Skeletal muscle tissue (tissue), 4 donors: Measurements from ENCODE around the gene PPL. TPM values are rescaled to one million over a fixed set of nuclear protein-coding genes. Genes with fewer than 3 reads are reported as not detected.

ENCODE experiments used
- H3K27ac ChIP-seq: one replicate; pipeline ENCODE4 v1.7.0; 2013; ENCODE audit warnings: mild to moderate bottlenecking, low read depth, low read length, inconsistent platforms
- H3K27me3 ChIP-seq, 3 donors: one replicate each; pipeline ENCODE4 v1.7.0; 2013; ENCODE audit warnings: low read length in 3 of 3; ENCODE audit not compliant: control insufficient read depth in 3 of 3, insufficient read depth in 3 of 3
- H3K36me3 ChIP-seq, 3 donors: one replicate each; pipeline ENCODE4 v1.7.0; 2013; ENCODE audit warnings: low read length in 3 of 3; ENCODE audit not compliant: control insufficient read depth in 3 of 3, insufficient read depth in 3 of 3
- H3K4me1 ChIP-seq, 3 donors: one replicate each; pipeline ENCODE4 v1.7.0; 2013; ENCODE audit warnings: low read length in 3 of 3, mild to moderate bottlenecking in 3 of 3; ENCODE audit not compliant: control insufficient read depth in 3 of 3, insufficient read depth in 3 of 3
- H3K4me3 ChIP-seq, 3 donors: one replicate each; pipeline ENCODE4 v1.7.0; 2013; ENCODE audit warnings: low read length in 3 of 3
- H3K9ac ChIP-seq, 3 donors: one replicate each; pipeline ENCODE4 v1.7.0; 2013; ENCODE audit warnings: low read length in 3 of 3, mild to moderate bottlenecking in 3 of 3, moderate library complexity in 2 of 3, low read depth in 1 of 3
- H3K9me3 ChIP-seq, 3 donors: one replicate each; pipeline ENCODE4 v1.7.0; 2013; ENCODE audit warnings: low read length in 3 of 3; ENCODE audit not compliant: control insufficient read depth in 3 of 3
- total RNA-seq: library from RNA; depleted of rRNA; stranded (reverse); fragments of >200 nt; gene quantifications from one replicate; pipeline ENCODE4 v1.2.3, GENCODE V29; 2014
- donor health status: Osteomylitis.

PPL gene
- total RNA-seq, 1 donor from 2014 or later: 1.6 TPM

- Histone ChIP-seq H3K4me3 (no peak overlapping the region), H3K9ac (no peak overlapping the region)
Observed at GRCh38 chr16:4913130-4913773, 23.7 kb downstream of the PPL start.

DNA sequence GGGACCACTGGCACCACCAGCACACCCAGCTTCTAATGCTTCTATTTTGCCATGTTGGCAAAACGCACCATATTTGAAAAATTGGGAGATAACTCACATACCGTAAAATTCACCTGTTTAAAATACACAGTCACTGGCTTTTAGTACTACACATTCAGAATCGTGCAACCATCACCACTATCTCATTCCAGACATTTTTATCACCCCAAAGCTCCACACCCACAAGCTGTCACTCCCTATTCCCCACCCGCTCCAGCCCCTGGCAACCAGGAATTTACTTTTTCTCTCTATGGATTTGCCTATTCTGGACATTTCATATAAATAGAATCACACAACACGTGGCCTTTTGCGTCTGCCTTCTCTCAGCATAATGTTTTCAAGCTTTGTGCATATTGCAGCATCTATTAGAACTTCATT is 25.0 kb downstream of the PPL start:
- H3K4me3 ChIP-seq: no peak overlapping the region
- no peak overlapping the region for H3K9ac ChIP-seq
- no peak overlapping the region for H3K27ac ChIP-seq
- no peaks in the 10 kb centered on the region for H3K27me3 ChIP-seq
- no peaks in the 10 kb centered on the region for H3K36me3 ChIP-seq
- H3K4me1 ChIP-seq: no peaks in the 10 kb centered on the region
- no peaks in the 10 kb centered on the region for H3K9me3 ChIP-seq

More at GRCh38 chr16:4913130-4913773, 23.7 kb downstream of the PPL start:
- no peaks in the 10 kb centered on the region for H3K4me1 ChIP-seq
- no peaks in the 10 kb centered on the region for H3K27me3 ChIP-seq
- H3K9me3 ChIP-seq: no peaks in the 10 kb centered on the region
- no peaks in the 10 kb centered on the region for H3K36me3 ChIP-seq
- H3K27ac ChIP-seq: no peak overlapping the region

DNA sequence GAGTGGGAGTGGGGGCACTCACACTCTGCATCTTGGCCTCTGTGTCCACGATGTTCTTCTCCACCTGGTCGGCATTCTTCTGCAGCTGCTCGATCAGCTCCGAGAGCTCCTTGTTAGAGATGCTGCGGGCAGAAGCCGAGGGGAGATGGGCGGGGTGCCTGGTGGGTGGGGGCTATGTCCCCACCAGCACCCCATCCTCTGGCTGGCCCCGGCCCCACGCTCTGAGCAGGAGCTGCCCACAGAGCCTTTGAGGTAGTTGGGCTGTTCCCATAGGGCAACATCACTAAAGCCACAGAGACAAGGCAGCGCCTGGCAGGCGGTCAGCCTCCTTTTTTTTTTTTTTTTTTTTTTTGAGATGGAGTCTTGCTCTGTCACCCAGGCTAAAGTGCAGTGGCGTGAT is 26.1 kb downstream of the PPL start:
- H3K9ac ChIP-seq: no peak overlapping the region
- no peak overlapping the region for H3K27ac ChIP-seq
- no peaks in the 10 kb centered on the region for H3K27me3 ChIP-seq
- H3K4me3 ChIP-seq: no peak overlapping the region
- no peaks in the 10 kb centered on the region for H3K36me3 ChIP-seq
- H3K9me3 ChIP-seq: no peaks in the 10 kb centered on the region
- H3K4me1 ChIP-seq: no peaks in the 10 kb centered on the region

GRCh38 chr16:4909825-4910224 is 27.1 kb downstream of the PPL start:
- Histone ChIP-seq H3K4me3 (no peak overlapping the region), H3K4me1 (no peaks in the 10 kb centered on the region), H3K27me3 (no peaks in the 10 kb centered on the region), H3K9me3 (no peaks in the 10 kb centered on the region), H3K27ac (no peak overlapping the region), H3K9ac (no peak overlapping the region), H3K36me3 (no peaks in the 10 kb centered on the region)

- Histone ChIP-seq H3K4me3 (no peak overlapping the region), H3K36me3 (no peaks in the 10 kb centered on the region), H3K27me3 (peaks cover 0 to 5% (median 0%) of the 10 kb centered on the region in 3 donors), H3K9me3 (no peaks in the 10 kb centered on the region), H3K27ac (no peak overlapping the region), H3K9ac (no peak overlapping the region), H3K4me1 (no peaks in the 10 kb centered on the region)
Observed at GRCh38 chr16:4908854-4909401, 28.0 kb downstream of the PPL start.

DNA sequence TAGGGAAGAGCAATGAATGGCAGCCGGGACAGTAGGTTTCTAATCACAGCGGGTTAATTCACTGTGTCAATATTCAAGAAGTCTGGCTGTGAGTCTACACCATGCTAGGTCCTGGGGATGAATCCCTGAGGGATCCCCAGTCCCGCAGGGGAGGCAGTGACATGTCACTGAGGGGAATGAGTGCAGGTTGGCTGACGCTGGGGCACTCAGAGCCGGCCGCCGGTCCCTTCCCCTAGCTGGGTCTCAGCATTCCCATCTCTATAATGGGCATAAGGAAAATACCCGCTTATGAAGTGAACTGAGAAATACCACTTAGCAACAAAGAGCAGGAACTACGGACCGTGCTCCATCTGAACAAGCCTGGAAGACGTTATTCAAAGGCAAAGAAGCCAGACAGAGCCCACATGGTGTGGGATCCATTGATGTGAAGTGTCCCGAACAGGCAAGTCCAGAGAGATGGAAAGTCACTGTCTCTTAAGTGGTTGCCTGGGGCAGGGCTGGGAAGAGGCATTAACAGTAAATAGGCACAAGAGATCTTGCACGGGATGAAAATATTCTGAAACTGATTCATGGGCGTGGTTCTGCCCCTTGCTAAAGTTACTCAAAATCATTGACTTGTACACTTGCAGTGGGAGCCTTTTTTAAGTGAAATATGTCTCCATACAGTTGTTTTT is 31.9 kb downstream of the PPL start:
- Histone ChIP-seq H3K9me3 (no peaks in the 10 kb centered on the region), H3K27me3 (peaks cover 0 to 5% (median 0%) of the 10 kb centered on the region in 3 donors), H3K27ac (no peak overlapping the region), H3K36me3 (no peaks in the 10 kb centered on the region), H3K4me3 (no peak overlapping the region), H3K4me1 (no peaks in the 10 kb centered on the region), H3K9ac (no peak overlapping the region)

DNA sequence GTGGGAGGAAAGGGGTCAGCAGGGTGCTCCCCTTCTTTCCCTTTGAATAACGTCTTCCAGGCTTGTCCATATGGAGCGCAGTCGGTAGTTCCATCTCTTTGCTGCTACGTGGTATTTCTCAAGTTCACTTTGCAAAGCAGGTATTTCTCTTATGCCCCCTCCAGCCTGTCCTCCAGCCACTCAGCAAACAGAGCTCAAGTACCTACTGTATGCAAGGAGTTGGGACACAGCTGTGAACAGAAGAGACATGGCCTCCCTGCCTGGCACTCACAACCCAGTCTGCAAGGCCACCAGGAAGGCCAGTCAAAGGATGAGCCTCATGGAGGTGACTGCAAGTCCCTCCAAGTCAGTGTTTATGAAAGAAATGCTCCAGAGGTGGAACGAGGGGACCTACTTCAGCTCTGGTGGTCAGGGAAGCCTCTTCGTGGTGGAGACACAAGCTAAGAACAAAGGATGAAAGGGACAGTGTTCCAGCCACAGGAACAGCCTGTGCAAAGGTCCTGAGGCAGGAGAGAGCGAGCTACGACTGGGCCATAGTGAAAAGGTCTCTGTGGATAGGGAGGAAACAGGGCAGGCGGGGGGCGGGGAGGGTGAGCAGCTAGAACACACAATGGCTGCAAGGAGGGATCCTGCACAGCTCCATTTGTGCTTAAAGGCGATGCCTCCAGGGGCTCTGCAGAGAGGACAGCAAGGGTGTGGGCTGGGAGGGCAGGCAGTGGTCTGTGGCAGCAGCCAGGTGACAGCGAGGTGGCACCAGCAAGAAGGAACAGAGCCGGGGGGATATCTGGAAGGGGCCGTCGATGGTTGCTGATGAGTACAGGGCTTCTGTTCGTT is 32.6 kb downstream of the PPL start:
- Histone ChIP-seq H3K4me1 (no peaks in the 10 kb centered on the region), H3K9ac (no peak overlapping the region), H3K9me3 (no peaks in the 10 kb centered on the region), H3K36me3 (peaks cover 0 to 4% (median 3%) of the 10 kb centered on the region in 3 donors), H3K27ac (no peak overlapping the region), H3K27me3 (peaks cover 0 to 5% (median 0%) of the 10 kb centered on the region in 3 donors), H3K4me3 (no peak overlapping the region)

GRCh38 chr16:4902038-4902437 is 34.9 kb downstream of the PPL start:
- peaks cover 0 to 5% (median 0%) of the 10 kb centered on the region in 3 donors for H3K27me3 ChIP-seq
- H3K4me3 ChIP-seq: no peak overlapping the region
- H3K9ac ChIP-seq: no peak overlapping the region
- no peak overlapping the region for H3K27ac ChIP-seq
- peaks cover 0 to 11% (median 6%) of the 10 kb centered on the region in 3 donors for H3K36me3 ChIP-seq
- no peaks in the 10 kb centered on the region for H3K4me1 ChIP-seq
- H3K9me3 ChIP-seq: no peaks in the 10 kb centered on the region

DNA sequence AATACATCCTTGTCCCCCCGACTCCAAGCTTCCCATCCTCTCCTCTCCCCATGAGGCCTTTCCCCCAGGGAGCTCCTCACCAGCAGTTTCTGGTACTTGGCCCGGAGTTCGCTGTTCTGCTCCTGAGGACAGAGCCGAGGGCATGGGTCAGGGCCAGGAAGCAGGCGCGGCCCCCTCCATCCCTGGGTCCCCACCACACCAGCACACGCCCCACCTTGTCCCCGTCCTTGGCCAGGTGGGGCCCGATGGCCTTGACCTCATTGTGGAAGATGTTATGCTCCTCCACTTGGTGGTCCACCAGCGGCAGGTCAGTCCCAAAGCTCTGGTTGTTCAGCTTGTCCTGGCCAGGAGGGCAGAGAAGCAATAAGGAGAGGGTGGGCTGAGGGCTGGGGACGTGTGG is 36.2 kb downstream of the PPL start:
- Histone ChIP-seq H3K4me3 (no peak overlapping the region), H3K27me3 (peaks cover 0 to 5% (median 0%) of the 10 kb centered on the region in 3 donors), H3K9ac (no peak overlapping the region), H3K9me3 (no peaks in the 10 kb centered on the region), H3K27ac (no peak overlapping the region), H3K4me1 (no peaks in the 10 kb centered on the region), H3K36me3 (peaks cover 0 to 11% (median 6%) of the 10 kb centered on the region in 3 donors)
